GM19455 (cell line): ENCODE measurements around the gene PITPNC1.
"Not testable (repeated sequence)": the region's sequence is repeated elsewhere in the genome, so short reads cannot be mapped to it uniquely, and the experiment has no call there.

ENCODE experiments used
- ATAC-seq: cut with Tn5 transposase; IDR thresholded peaks from one replicate; pipeline ENCODE4 v1.9.1; 2021; ENCODE audit not compliant: unreplicated experiment

PITPNC1 gene

DNA sequence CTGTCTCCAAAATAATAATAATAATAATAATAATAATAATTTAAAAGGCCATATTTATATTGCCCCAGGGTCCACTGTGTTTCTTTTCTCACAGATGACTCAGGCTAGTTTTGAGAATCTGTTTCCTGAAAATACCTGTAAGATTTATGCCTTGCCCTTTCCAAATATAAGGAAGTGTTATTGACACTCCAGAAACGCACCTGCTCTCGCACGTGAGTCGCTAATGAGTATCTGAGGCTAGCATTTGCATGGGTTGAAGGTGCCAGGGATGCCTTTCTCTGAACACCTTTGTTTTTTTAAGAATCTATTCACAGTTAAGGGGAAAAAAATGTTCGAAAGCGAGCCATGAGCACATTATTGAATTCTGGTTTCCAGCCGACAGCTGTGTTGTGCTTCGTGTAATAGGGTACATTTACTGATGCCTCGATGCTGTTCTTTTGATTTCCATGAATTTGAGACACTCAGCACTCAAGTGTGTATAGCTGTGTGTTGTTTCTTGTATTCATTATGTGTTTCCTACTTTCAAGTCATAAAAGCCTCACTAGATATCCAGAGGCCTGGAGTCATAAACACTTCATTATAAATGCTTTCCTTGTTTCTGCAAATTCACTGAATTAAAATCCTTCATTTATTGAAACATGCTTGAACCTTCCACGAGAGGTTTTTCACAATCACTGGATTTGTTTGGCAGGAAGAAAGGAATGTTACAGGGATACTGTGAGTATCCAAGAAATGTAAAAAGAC, 295.7 kb downstream of the PITPNC1 start:
- no peak for ATAC-seq

GRCh38 chr17:67675481-67675880, 298.4 kb downstream of the PITPNC1 start:
- no peak for ATAC-seq

DNA sequence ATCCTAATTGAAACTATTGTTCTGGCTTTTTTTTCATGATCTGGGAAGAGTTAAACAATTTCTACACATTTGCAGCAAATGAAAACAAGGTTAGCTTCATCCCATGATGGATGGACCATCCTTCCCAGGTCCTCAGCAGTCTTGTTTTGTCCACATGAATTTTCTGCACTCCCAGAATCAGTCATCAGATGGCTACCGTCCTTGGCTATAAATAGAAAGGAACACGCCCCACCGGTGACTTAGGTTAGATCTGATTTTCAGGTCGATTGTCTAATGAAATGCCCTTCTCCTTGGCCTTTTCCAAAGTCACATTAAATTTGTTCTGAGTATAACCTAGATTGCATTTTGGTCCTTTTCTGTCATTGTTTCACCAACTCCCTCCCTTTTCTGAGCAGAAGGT, 299.2 kb downstream of the PITPNC1 start:
- ATAC-seq, result no peak

DNA sequence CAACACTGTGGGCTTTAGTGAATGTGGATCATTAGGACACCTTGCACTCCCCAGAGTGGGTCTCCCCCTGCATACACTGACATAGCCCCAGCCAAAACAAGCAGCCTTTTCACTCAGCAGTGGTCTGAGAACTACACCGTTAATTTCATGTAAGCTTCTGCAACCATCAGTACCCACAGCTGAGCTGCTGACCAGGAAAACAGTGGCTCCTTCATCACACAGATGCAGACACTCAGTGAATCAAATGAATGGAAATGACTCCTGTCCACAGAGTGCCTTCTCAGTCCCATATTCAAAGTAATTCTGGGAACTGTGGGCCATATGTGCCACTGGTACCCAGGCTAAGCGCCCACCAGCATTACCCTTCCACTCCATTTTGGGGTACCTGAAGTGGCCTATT, 301.3 kb downstream of the PITPNC1 start:
- ATAC-seq, result no peak

- ATAC-seq, result no peak
Measured at GRCh38 chr17:67679225-67679624, 302.1 kb downstream of the PITPNC1 start.

DNA sequence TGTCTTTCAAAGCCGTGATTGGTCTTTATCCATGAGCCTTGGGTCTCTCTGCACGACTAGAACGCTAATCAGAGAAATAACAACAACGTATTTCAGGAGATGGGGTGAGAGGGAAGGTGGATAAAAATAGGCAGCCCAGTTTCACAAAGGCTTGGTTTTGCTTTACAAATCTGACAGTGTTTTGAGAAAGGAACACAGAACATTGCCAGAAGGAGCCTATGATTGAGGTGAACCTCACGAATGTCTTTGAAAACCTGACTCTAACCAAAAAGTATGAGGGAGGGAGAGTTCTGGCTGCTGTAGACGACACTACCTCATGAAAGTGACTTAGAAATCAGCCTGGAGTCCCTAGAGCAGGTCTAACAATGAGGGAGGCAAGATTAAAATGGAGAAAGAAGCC, 302.6 kb downstream of the PITPNC1 start:
- ATAC-seq, result no peak

DNA sequence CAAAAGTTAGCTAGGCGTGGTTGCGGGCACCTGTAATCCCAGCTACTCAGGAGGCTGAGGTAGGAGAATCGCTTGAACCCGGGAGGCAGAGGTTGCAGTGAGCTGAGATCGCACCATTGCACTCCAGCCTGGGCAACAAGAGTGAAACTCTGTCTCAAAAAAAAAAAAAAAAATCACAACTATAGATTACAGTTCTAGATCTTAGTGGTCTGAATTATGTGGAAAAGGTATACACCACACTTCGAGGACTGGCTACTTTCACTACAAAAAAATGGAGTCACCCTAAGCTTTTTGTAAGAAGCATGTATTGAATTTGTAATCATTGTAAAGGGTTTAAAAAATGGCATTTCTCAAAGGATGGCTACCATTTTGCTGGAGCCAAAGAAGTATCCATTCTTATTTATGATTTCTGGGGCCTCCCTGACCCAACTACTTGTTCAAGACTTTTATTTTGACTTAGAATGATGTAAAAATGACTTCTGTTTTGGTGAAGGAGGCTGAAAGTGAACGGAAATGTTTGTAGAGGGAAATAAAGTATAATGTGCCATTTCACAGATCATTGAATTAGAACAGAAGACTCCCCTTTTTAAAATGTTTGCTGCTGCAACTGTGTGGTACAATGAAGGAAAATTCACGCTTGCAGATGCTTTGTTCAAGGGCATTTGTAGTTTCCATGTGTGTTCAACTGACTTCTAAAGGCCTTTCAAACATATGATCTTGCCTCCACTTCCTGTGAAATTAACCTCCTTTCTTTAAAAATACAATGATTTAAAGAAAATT, 303.6 kb downstream of the PITPNC1 start:
- ATAC-seq, result no peak

DNA sequence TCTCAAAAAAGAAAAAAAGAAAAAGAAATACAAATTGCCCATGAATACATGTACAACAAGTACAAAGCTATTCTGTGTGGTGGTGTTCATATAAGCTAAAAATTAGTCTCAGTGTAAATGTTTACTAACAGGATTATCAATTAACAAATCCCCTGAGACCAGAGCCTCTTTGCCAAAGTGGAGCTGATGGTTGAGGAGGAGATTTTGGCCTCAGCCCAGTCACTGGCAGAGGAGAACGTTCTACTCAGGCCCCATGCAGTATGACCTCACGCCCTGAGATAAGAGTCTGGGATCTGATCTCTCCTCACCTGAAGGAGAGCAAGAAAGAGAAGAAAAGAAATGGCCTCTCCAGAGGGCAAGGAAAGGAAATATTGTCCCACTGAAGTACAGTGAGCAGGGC, 305.1 kb downstream of the PITPNC1 start:
- ATAC-seq, result no peak

DNA sequence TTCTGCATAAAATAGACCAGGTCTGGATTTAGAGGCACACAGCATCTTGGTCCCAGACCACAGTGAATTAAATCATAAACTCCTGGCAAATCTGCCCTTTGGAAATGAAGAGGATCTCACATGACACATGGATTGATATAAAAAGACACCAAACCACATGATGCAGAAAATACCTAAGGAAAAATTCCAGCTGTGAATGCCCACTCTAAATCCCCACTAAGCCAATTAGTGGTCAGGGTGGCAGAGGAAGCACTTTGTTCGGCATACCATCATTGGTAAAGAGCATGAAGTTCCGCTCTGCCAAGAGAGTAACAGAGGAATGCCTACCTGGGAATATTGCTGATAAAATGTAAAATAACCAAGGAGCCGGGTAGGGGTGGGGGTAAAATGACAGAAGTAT, 308.3 kb downstream of the PITPNC1 start:
- ATAC-seq, result no peak

- no peak for ATAC-seq
Measured at GRCh38 chr17:67686241-67686640, 309.2 kb downstream of the PITPNC1 start.

DNA sequence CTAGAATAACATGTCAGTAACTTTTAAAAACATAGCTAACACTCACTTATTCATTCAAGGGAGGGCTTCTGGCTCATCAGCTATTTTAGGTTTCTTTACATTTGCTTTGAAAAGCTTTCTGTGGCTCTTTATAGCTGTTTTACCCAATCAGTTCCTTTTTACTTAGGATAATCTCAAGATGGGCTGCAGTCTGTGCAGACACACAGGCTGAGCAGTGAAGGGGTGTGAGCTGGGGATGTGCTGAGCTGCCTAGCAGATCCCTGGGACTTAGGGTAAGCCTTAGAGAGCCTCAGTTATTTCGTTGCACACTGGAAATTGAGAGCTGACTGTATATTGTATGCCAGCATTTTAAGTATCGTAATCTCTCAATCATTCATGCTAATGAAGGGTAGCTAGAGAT, 310.4 kb downstream of the PITPNC1 start:
- ATAC-seq, result no peak

DNA sequence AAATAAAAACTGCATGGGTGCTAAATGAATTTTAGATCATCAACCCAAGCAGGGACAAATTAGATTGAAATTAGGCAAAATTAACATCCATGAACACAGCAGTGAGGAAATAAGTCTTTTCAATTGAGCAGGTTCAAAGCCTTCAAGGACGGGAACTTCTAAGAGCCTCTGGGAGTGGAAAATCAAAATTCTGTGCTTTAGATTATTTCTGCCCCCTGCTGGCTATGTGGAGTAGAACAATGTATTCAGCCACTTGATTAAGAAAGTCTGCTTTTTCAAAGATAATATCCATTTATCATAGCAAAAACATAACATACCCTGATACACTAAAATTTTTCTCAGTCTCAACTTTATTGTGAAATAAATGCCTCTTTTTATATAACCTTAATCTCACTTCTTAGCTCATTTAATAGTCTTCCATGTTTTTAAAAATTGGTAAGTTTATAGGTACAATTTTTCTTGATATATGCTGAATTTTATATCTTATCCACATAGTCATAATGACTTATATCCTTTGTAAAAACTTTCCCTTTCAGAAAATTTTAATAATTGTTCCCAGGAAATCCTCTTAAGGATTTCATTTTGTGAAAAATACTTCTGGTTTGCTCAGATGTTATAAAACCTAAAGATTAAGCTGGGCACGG, 312.6 kb downstream of the PITPNC1 start:
- no peak for ATAC-seq

DNA sequence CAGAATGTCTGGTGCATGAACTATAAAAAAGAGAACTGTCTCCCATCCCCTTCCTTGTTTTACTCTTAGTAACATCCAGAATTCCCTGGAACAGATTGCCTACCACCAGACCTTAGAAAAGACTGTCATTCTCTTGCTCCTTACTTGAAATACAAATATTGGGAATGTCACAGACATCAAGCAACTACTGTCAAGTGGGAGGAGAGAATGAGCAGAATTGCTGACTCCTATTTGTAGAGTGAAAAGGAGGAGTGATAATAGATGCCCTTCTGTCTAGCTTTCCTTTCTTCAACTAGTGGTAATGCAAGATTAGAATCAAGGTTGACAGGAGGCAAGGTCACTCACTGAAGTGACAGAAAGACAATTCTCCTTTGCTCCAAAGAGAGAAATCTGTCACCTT, 316.7 kb downstream of the PITPNC1 start:
- no peak for ATAC-seq

GRCh38 chr17:67696347-67696746, 319.3 kb downstream of the PITPNC1 start:
- ATAC-seq, result no peak

- ATAC-seq, result no peak
Measured at GRCh38 chr17:67696853-67697498, 319.9 kb downstream of the PITPNC1 start.

DNA sequence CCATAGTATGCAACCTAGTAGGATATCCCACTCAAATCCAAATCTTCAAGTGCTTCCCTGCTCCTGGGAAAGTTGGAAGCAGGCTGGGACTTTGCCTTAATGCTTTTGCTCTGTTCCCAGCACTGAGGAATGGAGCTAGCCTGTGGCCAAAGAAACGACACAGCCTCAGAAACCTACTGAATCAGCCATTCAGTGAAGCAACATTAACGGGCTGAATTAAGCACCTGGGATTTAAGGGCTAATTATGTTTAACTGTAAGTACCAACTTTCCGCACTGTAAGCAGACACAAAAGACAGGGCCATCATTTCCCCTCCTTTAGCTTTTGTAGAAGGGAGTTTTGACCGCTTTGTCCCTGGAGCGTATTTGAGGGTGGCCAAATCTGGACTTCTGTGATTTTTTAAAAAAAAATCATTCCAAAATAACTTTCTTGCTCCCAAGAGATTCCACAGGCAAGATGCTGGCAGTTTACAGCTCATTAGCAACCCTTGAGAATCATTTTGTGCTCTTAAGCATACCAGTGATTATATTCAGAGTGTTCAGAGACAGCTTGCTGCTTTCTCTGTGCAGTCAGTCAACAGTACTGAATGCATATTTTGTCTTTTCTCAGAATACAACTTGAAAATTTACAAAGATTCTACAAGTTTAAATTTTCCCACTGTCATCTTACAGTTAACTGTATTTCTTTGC, 323.1 kb downstream of the PITPNC1 start:
- no peak for ATAC-seq

DNA sequence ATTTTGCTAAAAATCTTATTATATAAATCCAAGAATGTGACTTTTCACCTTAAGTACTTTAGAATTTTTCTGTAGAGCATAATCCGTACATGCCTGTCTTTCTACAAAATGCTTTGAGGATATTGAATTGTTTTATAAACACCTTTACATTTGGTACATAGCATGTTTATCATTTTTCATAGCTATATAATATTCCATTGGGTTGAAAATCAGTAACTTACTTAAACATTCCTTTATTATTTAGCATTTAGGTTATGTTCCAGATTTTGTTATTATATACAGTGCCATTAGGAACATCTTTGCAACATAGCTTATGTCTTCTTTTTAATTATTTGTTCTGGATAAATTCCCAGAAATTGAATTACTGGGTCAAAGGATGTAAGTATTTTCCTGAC, 323.6 kb downstream of the PITPNC1 start:
- ATAC-seq, result no peak

DNA sequence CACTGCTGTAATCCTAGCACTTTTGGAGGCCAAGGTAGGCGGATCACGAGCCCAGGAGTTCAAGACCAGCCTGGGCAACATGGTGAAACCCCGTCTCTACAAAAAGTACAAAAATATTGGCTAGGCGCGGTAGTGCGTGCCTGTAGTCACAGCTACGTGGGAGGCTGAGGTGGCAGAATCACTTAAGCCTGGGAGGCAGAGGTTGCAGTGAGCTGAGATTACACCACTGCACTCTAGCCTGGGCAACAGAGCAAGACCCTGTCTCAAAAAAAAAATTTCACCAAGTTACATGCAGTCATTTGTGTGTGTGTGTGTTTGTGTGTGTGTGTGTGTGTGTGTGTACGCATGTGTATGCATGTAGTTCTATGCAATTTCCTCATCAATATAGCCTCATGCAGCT, 325.8 kb downstream of the PITPNC1 start:
- ATAC-seq, result not testable (repeated sequence)

- ATAC-seq, result no peak
Measured at GRCh38 chr17:67707442-67707841, 330.4 kb downstream of the PITPNC1 start.

DNA sequence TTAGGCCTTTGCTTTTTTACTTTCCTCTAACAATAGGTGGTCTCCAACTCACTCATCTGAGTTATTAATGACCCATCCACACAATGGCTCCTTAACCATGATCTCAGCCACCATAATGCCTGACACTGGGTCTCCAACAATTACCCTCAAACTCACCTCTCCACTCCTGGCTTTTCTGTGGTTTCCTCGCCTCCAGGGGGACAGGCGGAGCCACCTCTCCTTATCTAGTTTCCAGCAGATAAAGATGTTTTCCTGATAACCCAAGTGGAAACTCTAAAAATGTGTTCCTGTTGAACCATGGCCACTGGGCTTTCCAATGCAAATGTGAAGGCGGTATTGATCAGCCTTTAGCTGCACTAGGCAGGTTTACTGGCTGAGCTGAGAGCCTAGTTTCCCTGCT, 331.3 kb downstream of the PITPNC1 start:
- ATAC-seq, result no peak

DNA sequence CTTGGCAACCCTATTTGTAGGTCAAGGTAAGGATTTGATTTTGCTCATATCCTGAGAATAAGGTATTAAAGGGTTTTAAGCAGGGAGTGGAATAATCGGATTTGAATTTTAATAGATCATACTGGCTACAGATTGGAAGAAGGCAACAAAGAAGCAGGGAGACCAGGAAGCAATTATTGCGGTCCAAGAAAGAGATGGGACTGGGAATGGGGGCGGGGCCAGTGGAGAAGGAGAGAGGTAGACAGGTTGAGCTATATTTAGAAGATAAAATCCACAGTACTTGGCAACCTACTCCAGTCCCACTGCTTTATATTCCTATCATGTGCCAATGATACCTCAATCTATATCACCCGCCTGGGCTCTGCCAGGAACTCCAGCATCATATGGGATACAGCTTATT, 334.8 kb downstream of the PITPNC1 start:
- ATAC-seq, result no peak
